ENCODE measurements around the gene FLACC1. TPM values are rescaled to one million over a fixed set of nuclear protein-coding genes. Genes with fewer than 3 reads are reported as not detected.

Gene FLACC1
- total RNA-seq, 1 experiment from 2014 or later: 0.26 TPM

DNA sequence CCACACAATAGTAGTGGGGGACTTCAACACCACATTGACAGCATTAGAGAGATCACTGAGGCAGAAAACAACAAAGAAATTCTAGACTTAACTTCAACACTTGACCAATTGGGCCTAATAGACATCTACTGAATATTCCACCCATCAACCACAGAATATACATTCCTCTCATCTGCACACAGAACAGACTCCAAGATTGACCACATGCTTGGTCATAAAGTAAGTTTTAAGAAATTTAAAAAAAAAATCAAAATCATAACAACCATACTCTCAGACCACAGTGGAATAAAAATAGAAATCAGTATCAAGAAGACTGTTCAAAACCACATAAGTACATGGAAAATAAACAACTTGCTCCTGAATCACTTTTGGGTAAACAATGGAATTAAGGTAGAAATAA lies 9.0 kb upstream of the FLACC1 start:
- Histone ChIP-seq H3K4me2 (ENCODE audit: low read length) (no peak overlapping the region), H3K27ac (ENCODE audit: low read length) (no peak overlapping the region), H3K9ac (ENCODE audit: low read length) (no peak overlapping the region), H3K27me3 (ENCODE audit: low read length) (no peaks in the 10 kb centered on the region), H3K36me3 (ENCODE audit: low read depth, low read length) (no peaks in the 10 kb centered on the region), H3K4me3 (ENCODE audit: low read length) (no peak overlapping the region), H4K20me1 (ENCODE audit: low read length) (no peaks in the 10 kb centered on the region), H3K79me2 (ENCODE audit: low read length) (no peaks in the 10 kb centered on the region), H3K9me3 (ENCODE audit: low read length) (no peaks in the 10 kb centered on the region), H2AFZ (ENCODE audit: low read length) (no peak overlapping the region), H3F3A (ENCODE audit: low read length, unreplicated experiment) (no peaks in the 10 kb centered on the region), H3K4me1 (ENCODE audit: insufficient read depth, low read length) (no peaks in the 10 kb centered on the region), H3K9me2 (replicated peaks; ENCODE audit: low read length) (no peaks in the 10 kb centered on the region)
- POLR2A ChIA-PET (ENCODE audit: unreplicated experiment): no interaction called here
- TF ChIP-seq EZH2phosphoT487 (IDR thresholded peaks at IDR 0.05; ENCODE audit: borderline replicate concordance, low read length): no peak
- no peak for TF ChIP-seq EZH2 (IDR thresholded peaks at IDR 0.05; ENCODE audit: low read length, unreplicated experiment)
- TF ChIP-seq, protein P1, sequence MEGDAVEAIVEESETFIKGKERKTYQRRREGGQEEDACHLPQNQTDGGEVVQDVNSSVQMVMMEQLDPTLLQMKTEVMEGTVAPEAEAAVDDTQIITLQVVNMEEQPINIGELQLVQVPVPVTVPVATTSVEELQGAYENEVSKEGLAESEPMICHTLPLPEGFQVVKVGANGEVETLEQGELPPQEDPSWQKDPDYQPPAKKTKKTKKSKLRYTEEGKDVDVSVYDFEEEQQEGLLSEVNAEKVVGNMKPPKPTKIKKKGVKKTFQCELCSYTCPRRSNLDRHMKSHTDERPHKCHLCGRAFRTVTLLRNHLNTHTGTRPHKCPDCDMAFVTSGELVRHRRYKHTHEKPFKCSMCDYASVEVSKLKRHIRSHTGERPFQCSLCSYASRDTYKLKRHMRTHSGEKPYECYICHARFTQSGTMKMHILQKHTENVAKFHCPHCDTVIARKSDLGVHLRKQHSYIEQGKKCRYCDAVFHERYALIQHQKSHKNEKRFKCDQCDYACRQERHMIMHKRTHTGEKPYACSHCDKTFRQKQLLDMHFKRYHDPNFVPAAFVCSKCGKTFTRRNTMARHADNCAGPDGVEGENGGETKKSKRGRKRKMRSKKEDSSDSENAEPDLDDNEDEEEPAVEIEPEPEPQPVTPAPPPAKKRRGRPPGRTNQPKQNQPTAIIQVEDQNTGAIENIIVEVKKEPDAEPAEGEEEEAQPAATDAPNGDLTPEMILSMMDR (conservative IDR thresholded peaks at IDR 0.05; ENCODE audit: low read depth, low read length): no peak
- intact Hi-C loops (cut with micrococcal nuclease): no loop called here
- no TSS peak for BruUV-seq (replicated peaks)
- ATAC-seq (no peak), DNase-seq (no peak)
- CTCF ChIA-PET: no interaction called here

DNA sequence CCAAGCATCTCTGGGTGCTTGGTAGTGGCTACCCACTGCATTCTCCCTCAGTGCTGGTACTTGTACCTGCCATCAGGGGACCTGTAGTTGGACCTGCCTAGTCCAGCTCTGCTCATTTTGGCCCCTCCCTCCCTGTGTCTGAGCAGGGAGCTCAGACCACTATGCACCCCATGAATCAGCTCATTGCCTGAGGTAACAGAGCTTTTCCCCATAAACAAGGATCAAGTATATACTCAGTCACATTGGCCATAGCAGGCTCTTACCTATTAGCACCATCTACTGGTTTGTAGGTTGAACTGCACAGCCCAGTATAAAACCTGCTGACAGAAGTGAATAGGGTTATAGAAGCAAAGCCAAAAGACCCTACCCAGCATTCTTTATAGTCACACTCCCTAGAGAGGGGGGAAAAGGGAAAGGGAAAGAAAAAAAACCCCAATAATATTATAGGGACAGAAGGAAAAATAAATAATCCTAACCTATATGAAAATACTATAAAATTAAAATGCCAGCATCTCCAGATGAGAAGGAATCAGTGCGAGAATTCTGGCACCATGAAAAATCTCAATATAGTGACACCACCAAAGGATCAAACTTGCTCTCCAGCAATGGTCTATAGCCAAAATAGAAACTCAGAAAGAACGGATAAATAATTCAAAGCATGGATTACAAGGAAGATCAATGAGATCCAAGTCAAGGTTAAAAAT lies 6.9 kb upstream of the FLACC1 start:
- DNase-seq: peak; percentile 84
- TF ChIP-seq, protein P1 (conservative IDR thresholded peaks at IDR 0.05; ENCODE audit: low read depth, low read length): peak; percentile 95
- TF ChIP-seq EZH2phosphoT487 (IDR thresholded peaks at IDR 0.05; ENCODE audit: borderline replicate concordance, low read length): no peak
- TF ChIP-seq EZH2 (IDR thresholded peaks at IDR 0.05; ENCODE audit: low read length, unreplicated experiment): no peak
- BruUV-seq (replicated peaks): no TSS peak

DNA sequence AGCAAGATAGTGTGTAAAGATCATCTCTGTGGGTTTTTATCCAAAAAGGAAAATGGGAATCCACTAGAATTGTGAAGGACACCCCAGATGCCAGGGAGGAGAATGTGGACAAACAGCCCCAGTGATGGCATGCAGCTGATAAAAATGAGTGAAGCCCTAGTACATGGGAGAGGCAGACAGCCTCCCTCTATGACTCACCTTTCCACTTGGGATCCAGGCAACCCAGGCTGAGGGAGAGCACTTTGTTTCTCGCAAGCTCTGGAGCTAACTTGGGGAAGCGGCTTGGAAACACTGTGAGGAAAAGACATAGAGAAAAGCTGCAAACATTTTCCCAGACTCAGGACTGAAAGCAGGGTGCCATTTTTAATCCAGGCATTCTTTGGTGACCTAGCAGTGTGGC lies 5.3 kb upstream of the FLACC1 start:
- Histone ChIP-seq H2AFZ (ENCODE audit: low read length) (no peak overlapping the region), H4K20me1 (ENCODE audit: low read length) (no peaks in the 10 kb centered on the region), H3K9ac (ENCODE audit: low read length) (no peak overlapping the region), H3F3A (ENCODE audit: low read length, unreplicated experiment) (peaks cover 7% of the 10 kb centered on the region), H3K79me2 (ENCODE audit: low read length) (no peaks in the 10 kb centered on the region), H3K9me3 (ENCODE audit: low read length) (no peaks in the 10 kb centered on the region), H3K4me2 (ENCODE audit: low read length) (no peak overlapping the region), H3K27me3 (ENCODE audit: low read length) (no peaks in the 10 kb centered on the region), H3K9me2 (replicated peaks; ENCODE audit: low read length) (no peaks in the 10 kb centered on the region), H3K4me3 (ENCODE audit: low read length) (no peak overlapping the region), H3K36me3 (ENCODE audit: low read depth, low read length) (no peaks in the 10 kb centered on the region), H3K27ac (ENCODE audit: low read length) (no peak overlapping the region), H3K4me1 (ENCODE audit: insufficient read depth, low read length) (peaks cover 13% of the 10 kb centered on the region)
- POLR2A ChIA-PET (ENCODE audit: unreplicated experiment): no interaction called here
- BruUV-seq (replicated peaks): no TSS peak
- ATAC-seq (peak; percentile 11; the same call in 1 of the 2 replicates), DNase-seq (peak; percentile 29)
- TF ChIP-seq, protein P1 (conservative IDR thresholded peaks at IDR 0.05; ENCODE audit: low read depth, low read length): no peak
- TF ChIP-seq EZH2phosphoT487 (IDR thresholded peaks at IDR 0.05; ENCODE audit: borderline replicate concordance, low read length): no peak
- TF ChIP-seq EZH2 (IDR thresholded peaks at IDR 0.05; ENCODE audit: low read length, unreplicated experiment): no peak
- intact Hi-C loops (cut with micrococcal nuclease): loop anchor here (5.0 kb wide), 1 partner anchor 180 kb away; the partner anchor contains the start of gene CASP10
- CTCF ChIA-PET: no interaction called here

More for the DNA sequence above, 6.9 kb upstream of the FLACC1 start:
- Histone ChIP-seq H3K27ac (ENCODE audit: low read length) (no peak overlapping the region), H3K9me3 (ENCODE audit: low read length) (no peaks in the 10 kb centered on the region), H4K20me1 (ENCODE audit: low read length) (no peaks in the 10 kb centered on the region), H3K27me3 (ENCODE audit: low read length) (no peaks in the 10 kb centered on the region), H3K4me3 (ENCODE audit: low read length) (no peak overlapping the region), H3K4me2 (ENCODE audit: low read length) (no peak overlapping the region), H3K9ac (ENCODE audit: low read length) (no peak overlapping the region), H3K9me2 (replicated peaks; ENCODE audit: low read length) (no peaks in the 10 kb centered on the region), H3K36me3 (ENCODE audit: low read depth, low read length) (no peaks in the 10 kb centered on the region), H2AFZ (ENCODE audit: low read length) (no peak overlapping the region), H3F3A (ENCODE audit: low read length, unreplicated experiment) (peaks cover 5% of the 10 kb centered on the region), H3K79me2 (ENCODE audit: low read length) (no peaks in the 10 kb centered on the region), H3K4me1 (ENCODE audit: insufficient read depth, low read length) (peaks cover 10% of the 10 kb centered on the region)
- ChIA-PET CTCF (interaction anchor here (0.7 to 1.3 kb wide), 3 partner anchors 127 to 132 kb away, joined by 4 to 6 read pairs (median 5); no protein-coding TSS in a partner anchor), POLR2A (ENCODE audit: unreplicated experiment) (no interaction called here)
- intact Hi-C loops (cut with micrococcal nuclease): loop anchor here (1.0 to 5.0 kb wide), 3 partner anchors 106 to 182 kb away; partner anchors contain the start of gene CASP10
- peak; percentile 86 for ATAC-seq
